Measurements from ENCODE around the gene TSPAN32.

GRCh38 chr11:2266586-2267305, 35.1 kb upstream of the TSPAN32 start:
- TF ChIP-seq CTCF (IDR thresholded peaks at IDR 0.05 in 4 of 5, conservative IDR thresholded peaks at IDR 0.05 in 1 of 5) (no peak), POLR2A (IDR thresholded peaks at IDR 0.05) (no peak)
